MV-4-11 (cell line): ENCODE measurements around the gene SLC2A4RG.
A peak's percentile ranks its signal among the peaks of the same experiment; 100 is the strongest.
"Not testable (repeated sequence)": the region's sequence is repeated elsewhere in the genome, so short reads cannot be mapped to it uniquely, and the experiment has no call there.

Experiments used
- DNase-seq: peaks from one replicate; lab custom pipeline; 2025; lab: John Stamatoyannopoulos, UW

Gene SLC2A4RG

GRCh38 chr20:63754008-63754407 lies 14.4 kb downstream of the SLC2A4RG start:
- no peak for DNase-seq

GRCh38 chr20:63755933-63756647 lies 16.5 kb downstream of the SLC2A4RG start:
- DNase-seq: no peak

GRCh38 chr20:63756648-63756991 lies 17.0 kb downstream of the SLC2A4RG start:
- peak; percentile 73 for DNase-seq

GRCh38 chr20:63758152-63758551 lies 18.6 kb downstream of the SLC2A4RG start:
- DNase-seq: no peak

GRCh38 chr20:63759377-63759901 lies 19.9 kb downstream of the SLC2A4RG start:
- DNase-seq: no peak

GRCh38 chr20:63765082-63765873 lies 25.7 kb downstream of the SLC2A4RG start:
- no peak for DNase-seq

GRCh38 chr20:63765902-63766301 lies 26.3 kb downstream of the SLC2A4RG start:
- DNase-seq: no peak

- no peak for DNase-seq
Measured at GRCh38 chr20:63766695-63767426, 27.3 kb downstream of the SLC2A4RG start.

GRCh38 chr20:63767456-63767855 lies 27.9 kb downstream of the SLC2A4RG start:
- DNase-seq: no peak

- no peak for DNase-seq
Measured at GRCh38 chr20:63767886-63768285, 28.3 kb downstream of the SLC2A4RG start.

- no peak for DNase-seq
Measured at GRCh38 chr20:63768591-63769515, 29.3 kb downstream of the SLC2A4RG start.

- no peak for DNase-seq
Measured at GRCh38 chr20:63769891-63770474, 30.4 kb downstream of the SLC2A4RG start.

GRCh38 chr20:63771046-63771707 lies 31.6 kb downstream of the SLC2A4RG start:
- DNase-seq: no peak

- DNase-seq: peak; percentile 68
Measured at GRCh38 chr20:63772781-63773518, 33.4 kb downstream of the SLC2A4RG start.

- no peak for DNase-seq
Measured at GRCh38 chr20:63773571-63774241, 34.1 kb downstream of the SLC2A4RG start.

GRCh38 chr20:63774306-63774705 lies 34.7 kb downstream of the SLC2A4RG start:
- DNase-seq: no peak

- no peak for DNase-seq
Measured at GRCh38 chr20:63775096-63775978, 35.8 kb downstream of the SLC2A4RG start.

GRCh38 chr20:63776875-63777274 lies 37.3 kb downstream of the SLC2A4RG start:
- DNase-seq: not testable (repeated sequence)
